ENCODE data around the gene PRDX4.
A peak's percentile ranks its signal among the peaks of the same experiment; 100 is the strongest.
"Not testable (repeated sequence)": the region's sequence is repeated elsewhere in the genome, so short reads cannot be mapped to it uniquely, and the experiment has no call there.

The PRDX4 gene

DNA sequence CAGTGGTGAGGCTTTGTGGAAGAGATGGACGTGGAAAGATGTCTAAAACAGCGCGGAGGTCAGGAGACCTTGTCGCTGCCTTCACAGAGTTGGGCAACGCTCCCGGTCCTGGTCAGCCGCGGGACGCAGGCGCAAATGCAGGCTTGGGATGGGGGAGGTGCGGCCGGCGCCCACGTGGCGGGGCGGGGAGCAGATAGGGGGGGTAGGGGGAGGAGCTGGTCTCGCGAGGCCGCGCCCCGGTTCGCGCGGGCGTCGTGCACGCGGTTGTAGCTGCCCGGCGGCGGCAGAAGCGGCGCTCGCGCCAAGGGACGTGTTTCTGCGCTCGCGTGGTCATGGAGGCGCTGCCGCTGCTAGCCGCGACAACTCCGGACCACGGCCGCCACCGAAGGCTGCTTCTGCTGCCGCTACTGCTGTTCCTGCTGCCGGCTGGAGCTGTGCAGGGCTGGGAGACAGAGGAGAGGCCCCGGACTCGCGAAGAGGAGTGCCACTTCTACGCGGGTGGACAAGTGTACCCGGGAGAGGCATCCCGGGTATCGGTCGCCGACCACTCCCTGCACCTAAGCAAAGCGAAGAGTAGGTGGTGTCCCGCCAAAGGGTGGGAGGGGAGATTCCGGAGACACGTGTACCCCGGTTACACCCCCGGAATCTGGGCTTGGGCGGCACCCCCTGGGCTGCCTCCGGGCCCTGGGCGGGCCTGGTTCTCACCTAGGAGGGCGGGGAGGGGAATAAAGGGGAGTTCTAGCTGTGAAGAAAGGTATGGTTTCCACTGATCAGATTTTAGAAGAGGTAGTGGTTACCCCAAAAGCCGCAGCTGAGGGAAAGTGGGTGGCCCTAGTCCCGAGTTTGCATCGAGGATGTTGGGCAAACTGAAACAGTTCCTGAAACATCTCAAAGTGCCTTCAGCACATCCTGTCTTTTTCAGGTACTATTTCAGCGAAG lies at the start of gene PRDX4:
PRDX4 (plus strand) TSS at position 255 of the 939 bp plus-strand sequence; CDS start at position 333, 78 bp downstream.
- DNase-seq = peak; percentile 66 to 93 (median 87)
- intact Hi-C loops (cut with DNase I) = no loop called here

DNA sequence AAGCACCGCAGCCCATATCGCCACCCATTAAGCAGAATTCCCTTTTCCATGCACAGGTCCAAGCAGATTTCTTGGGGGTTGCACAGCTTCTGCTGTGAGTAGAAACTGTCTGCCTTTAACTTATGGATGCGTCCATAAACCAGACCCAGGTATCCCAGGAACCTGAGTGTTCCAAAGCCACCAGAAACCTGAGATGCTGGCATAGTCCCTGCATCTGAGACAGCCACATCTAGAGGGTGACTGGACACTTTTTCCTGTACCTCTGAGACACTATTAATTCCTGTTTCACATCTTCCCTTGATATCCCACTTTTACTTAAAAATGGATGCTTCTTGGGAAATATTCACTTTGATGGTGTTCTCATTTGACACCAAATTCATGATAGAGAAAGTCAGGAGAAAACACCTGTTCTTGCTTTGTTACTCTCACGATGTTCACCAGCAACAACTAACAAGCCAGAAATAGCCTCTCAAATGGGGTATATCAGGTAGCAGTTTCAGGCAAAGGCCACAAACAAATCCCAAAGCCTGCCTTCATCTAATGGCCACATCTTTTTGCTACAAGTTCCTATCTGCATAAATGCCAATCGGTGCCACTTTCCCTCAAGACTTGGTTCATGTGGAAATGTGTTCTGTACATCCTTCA lies 45.5 kb upstream of the PRDX4 start:
- intact Hi-C loops (cut with DNase I) = no loop called here
- no peak for DNase-seq

DNA sequence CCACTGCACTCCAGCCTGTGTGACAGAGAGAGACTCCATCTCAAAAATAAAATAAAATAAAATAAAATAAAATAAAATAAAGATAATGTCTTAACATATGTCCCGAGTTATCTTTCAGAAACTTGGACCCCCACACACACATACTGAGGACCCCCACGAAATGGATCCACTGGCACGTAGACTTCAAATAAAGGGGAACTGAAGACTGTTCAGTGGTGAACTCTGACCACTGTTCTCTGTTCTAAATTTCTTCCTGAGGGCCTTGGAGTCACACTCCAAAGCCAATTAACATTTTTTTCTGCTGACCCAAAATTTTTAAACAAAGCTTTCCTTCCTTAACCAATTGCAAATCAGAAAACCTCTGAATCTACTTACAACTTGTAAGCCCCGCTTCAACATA lies 43.5 kb upstream of the PRDX4 start:
- intact Hi-C loops (cut with DNase I) = no loop called here
- DNase-seq = no peak

DNA sequence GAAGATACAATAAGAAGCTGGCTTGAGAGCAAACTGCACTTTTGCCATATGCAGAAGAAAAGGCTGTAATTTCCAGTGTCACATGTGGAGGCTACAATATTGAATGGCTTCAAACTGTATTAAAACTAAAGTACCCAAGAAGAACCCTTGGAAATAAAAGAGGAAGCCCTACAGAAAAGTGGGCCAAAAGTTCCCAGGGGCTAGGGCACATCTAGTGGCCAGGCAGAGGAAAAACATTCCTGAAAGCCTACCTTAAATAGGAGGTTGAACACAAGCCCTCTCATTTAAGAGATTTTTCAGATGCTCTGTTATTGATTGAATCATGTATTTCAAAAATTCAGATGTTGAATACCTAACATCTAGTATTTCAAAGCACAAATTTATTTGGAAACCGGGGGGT lies 40.6 kb upstream of the PRDX4 start:
- DNase-seq = no peak
- intact Hi-C loops (cut with DNase I) = no loop called here

DNA sequence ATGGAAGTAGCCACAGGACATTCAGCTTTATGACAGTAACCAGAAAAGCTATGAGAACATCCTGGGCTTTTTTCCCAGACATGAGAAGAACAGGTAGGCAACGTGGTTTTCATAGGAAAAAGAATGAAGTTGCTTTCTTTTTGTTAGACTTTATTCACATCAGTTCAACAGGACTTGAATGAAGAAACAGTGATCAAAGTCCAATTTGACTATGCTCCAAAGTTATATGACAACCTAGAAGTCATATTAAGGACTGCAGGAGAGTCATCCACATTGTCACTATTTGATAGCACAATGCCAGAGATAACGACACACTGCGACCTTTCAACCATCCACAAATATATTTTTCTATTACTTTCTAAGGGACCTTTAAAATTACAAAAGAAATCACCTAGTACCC lies 39.2 kb upstream of the PRDX4 start:
- no peak for DNase-seq
- intact Hi-C loops (cut with DNase I) = no loop called here

DNA sequence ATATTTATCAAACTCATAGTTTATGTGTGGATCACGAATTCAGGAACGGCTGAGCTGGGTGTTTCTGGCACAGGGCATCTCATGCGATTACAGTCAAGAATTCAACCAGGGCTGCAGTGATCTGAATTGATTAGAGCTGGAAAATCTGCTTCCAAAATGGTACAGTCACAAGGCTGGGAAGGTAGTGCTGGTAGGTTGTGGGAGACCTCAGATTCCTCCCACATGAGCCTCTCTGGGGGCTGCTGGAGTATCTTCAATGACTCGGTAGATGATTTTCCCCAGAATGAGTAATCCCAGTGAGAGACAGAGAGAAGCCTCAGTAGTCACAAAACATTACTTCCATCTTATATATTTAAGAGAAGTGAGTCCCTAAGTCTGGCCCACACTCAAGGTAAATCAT lies 36.2 kb upstream of the PRDX4 start:
- intact Hi-C loops (cut with DNase I) = no loop called here
- DNase-seq = peak in 23 of 42 donors; percentile 1 to 64 (median 22)

DNA sequence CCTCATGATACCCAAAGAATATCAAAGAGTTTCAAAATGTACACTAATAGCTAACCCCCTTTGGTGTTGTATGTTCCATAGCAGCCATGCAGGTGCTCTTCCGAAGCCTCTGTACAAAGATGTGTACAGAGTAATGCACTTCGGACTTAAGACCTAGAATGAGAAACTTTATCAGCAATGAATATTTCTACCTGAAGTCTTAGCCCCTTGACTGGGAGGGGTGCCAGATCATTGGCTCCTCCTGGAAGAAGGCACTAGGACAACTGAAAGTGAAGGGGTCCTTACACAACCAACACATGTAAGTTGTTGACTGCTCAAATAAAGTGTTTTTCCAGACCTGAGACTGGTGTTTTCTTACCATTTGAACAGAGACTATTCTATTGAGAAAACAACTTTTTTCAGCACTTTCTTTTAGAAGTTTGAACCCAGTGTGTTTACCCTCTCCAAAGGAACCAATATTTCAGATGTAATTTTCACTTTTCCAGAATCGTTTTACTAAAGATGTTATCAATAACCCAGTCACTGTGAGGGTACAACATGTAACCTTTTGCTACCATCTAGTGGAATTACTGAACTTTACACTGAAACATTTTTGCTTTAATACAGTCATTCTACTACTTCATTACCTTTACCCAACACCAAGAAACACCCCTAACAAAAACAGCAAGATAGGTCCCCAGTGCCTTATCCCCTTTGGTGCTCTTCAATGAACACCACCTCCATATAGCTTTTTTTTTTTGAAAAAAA lies 33.3 kb upstream of the PRDX4 start:
- intact Hi-C loops (cut with DNase I) = no loop called here
- no peak for DNase-seq

DNA sequence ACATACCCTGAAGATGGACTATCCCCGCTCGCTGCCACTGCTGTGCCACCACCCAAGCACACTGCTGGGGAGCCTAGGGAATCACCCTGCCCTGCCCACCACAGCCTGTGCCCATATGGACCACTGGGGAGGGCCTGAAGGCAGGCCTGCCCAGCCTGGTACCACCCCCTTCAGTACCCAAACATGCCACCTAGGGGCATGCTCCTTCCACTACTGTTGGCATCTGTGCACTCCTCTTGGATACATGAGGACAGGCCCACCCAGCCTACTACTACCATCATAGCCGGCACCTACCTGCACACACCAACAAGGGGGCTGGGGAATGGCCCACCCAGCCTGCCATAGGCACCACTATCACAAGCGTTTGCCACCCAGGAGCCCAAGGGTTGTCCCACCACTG lies 30.1 kb upstream of the PRDX4 start:
- no peak for DNase-seq
- intact Hi-C loops (cut with DNase I) = no loop called here

DNA sequence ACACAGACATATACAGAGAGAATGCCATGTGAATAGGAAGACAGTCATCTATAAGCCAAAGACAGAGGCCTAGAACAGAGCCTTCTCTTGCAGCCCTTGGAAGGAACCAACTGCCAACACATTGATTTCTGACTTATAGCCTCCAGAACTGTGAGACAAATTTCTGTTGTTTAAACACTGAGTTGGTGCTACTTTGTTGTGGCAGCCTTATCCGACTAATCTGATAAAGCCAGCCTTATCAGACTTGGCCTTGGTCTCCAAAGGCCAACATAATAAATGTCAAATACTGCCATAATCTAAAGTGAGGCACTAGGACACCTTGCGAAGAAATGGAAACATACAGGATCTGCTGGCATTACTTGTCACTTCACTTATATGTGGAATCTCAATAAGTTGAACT lies 24.3 kb upstream of the PRDX4 start:
- no peak for DNase-seq

DNA sequence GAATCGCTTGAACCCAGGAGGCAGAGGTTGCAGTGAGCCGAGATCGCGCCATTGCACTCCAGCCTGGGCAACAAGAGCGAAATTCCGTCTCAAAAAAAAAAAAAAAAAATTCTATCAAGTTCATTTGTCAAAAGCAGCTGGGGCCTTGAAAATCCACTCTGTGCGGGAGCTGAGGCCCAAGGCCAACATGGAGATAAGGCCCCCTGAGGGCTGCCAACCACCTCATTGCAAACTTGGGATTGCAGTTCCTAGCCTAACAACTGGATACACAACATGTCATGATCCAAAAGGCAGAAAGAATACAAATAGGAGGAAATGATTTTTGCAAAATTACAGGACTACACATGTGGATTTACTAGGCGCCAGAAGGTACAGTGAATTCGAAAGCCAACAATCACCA lies 22.5 kb upstream of the PRDX4 start:
- intact Hi-C loops (cut with DNase I) = no loop called here
- DNase-seq = no peak

More for the DNA sequence above, 24.3 kb upstream of the PRDX4 start:
- intact Hi-C loops (cut with DNase I) = no loop called here

DNA sequence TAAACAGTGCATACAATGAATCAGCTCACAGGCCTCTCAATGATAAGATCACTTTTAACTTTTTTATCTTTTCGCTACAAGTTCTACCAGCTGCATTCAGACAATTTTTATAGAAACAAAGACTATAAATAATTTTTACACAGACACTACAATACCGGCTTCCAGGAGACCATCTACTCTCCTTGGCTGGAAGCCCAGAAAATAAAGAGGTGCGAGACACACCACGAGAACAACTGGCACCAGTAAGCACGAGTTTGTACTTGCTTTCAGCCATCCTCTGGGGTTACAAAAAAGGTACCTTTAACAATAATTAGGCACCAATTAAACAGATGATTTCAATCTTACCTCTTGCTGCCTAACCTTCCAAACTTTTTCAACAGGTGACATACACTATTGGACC lies 11.2 kb upstream of the PRDX4 start:
- no peak for DNase-seq
- intact Hi-C loops (cut with DNase I) = no loop called here

DNA sequence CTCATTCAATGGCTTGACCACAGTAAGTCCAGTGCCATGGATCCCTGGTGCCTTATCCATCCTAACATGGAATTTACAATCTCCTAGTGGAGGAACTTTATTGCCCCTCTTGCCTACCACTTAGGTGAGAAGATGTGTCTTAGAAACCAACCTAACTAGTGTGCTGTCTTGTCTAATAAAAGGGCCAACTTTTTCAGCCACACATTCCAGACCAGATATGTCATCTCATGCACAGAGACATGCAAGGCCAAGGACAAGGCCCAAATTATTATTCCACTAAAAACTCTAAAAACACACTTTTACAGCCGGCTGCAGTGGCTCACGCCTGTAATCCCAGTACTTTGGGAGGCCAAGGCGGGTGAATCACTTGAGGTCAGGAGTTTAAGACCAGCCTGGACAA lies 10.6 kb upstream of the PRDX4 start:
- intact Hi-C loops (cut with DNase I) = no loop called here

DNA sequence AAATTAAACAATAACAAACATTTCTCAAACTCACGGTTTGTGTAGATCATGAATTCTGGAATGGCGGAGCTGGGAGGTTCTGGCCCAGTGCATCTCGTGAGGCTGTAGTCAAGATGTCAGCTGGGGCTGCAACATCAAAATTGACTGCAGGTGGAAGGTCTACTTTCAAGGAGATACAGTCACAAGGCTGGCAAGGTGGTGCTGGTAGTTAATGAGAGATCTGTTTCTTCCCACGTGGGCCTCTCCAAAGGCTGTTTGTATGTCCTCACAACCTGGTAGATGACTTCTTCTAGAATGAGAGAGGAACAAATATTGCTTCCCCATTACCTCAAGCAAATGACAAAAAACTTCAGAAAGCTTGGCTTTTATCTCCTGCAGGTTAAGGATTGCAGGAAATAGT lies 8.0 kb upstream of the PRDX4 start:
- intact Hi-C loops (cut with DNase I) = no loop called here
- DNase-seq = no peak

More for the DNA sequence above, 10.6 kb upstream of the PRDX4 start:
- no peak for DNase-seq

DNA sequence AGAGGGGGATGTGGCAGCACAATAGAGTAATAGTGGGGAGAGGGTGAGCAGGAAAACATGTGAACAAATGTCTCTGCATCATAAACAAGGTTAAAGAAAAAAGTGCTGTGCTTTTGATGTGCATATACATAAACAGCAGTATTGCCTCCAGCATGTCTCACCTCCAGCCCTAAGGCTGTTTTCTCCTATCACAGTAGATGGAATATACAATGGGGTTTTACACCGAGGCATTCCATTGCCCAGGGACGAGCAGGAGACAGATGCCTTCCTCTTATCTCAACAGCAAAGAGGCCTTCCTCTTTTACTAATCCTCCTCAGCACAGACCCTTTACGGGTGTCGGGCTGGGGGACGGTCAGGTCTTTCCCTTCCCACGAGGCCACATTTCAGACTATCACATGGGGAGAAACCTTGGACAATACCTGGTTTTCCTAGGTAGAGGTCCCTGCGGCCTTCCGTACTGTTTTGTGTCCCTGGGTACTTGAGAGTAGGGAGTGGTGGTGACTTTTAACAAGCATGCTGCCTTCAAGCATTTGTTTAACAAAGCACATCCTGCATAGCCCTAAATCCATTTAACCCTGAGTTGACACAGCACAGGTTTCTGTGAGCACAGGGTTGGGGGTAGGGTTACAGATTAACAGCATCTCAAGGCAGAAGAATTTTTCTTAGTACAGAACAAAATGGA lies 7.1 kb upstream of the PRDX4 start:
- DNase-seq; intact Hi-C loops (cut with DNase I): not testable (repeated sequence)

DNA sequence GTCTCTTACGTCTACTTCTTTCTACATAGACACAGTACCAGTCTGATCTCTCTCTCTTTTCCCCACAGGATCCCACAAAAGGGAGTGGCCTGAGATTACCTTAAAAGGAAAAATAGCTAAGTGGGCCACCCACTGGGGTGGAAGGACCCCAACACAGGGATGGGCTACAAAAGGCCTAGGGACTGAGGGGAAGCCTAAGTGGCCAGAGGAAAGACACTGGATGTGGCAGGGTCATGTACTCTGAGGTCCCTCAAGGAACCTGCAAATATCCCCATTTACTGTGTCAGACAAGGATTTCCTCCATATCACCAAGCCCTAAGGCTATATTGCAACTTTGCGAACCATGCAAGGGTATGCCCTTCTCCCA lies 6.5 kb upstream of the PRDX4 start:
- intact Hi-C loops (cut with DNase I) = no loop called here
- DNase-seq = no peak

DNA sequence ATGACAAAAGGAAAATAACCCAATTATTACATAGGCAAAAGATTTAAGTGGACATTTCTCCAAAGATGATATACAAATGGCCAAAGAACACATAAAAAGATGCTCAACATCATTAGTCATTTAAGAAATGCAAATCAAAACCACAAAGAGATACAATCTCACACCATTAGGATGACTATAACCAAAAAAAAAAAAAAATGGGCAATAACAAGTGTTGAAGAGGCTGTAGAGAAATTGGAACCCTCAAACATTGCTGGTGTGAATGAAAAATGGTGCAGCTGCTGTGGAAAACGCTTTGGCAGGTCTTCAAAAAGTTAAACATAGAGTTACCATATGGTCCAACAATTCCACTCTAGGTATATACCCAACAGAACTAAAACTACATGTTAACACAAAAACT lies 5.6 kb upstream of the PRDX4 start:
- intact Hi-C loops (cut with DNase I) = no loop called here
- DNase-seq = no peak

DNA sequence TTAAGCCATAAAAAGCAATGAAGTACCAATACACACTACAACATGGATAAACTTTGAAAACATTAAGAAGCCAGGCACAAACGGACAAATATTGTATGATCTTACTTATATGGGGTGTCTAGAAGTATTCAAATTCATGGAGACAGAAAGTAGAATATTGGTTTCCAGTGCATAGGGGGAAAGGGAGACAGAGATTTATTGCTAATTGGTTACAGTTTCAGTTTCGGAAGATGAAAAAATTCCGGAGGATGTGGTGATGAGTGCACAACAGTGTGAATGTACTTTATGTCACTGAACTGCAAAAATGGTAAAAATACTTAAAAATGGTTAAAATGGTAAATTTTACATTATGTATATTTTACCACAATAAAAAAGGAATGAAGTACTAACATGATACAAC lies 5.1 kb upstream of the PRDX4 start:
- intact Hi-C loops (cut with DNase I) = no loop called here
- no peak for DNase-seq

DNA sequence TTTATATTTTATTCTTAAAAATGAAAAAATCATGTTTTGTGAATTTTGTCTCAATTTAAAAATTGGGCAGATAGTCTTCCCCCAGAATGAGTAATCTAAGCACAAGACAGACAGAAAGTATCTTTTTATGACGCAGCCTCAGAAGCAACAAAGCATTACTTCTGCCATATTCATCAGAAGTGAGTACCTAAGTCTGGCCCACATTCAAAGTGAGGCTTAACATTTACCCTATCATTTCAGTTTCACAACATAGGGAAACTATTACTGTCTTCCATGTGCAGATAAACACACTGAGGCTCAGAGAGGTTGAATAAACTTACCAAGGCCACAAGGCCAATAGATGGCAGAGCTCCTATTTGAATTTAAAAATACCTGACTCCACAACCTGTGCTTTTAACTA lies 4.4 kb upstream of the PRDX4 start:
- DNase-seq = no peak

DNA sequence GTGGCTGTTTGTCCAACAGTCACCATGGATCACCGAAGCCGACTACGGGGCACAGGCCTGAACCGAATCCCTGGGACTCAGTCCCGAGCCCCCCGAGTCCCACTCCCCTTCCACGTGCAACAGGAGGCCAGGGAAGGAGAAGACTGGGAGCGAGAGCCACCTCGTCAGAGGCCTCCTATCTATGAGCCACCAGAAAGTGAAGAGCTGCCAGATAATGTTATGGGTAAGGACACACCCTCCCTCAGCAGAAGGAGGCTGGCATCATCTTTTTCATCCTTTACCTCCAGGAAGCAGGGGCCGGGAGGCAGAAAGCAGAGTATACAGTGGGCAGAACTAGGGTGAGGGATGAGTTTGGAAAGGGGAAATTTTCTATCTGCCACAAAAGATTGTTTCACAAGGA lies 2.8 kb upstream of the PRDX4 start:
- intact Hi-C loops (cut with DNase I) = no loop called here
- no peak for DNase-seq

More for the DNA sequence above, 4.4 kb upstream of the PRDX4 start:
- intact Hi-C loops (cut with DNase I) = no loop called here
